ENCODE measurements around the gene RRN3. TPM values are rescaled to one million over a fixed set of nuclear protein-coding genes. Genes with fewer than 3 reads are reported as not detected.
"Not testable (repeated sequence)": the region's sequence is repeated elsewhere in the genome, so short reads cannot be mapped to it uniquely, and the experiment has no call there.

RRN3 gene
- total RNA-seq, 1 experiment from 2014 or later = 40.9 TPM

- H3K27ac ChIP-seq (ENCODE audit: insufficient read length, low read depth, low read length); H3K4ac ChIP-seq (ENCODE audit: low read depth, low read length); H3K14ac ChIP-seq (ENCODE audit: insufficient read depth, low read length); H2BK20ac ChIP-seq (ENCODE audit: low read depth, low read length, poor library complexity, severe bottlenecking); H3K23ac ChIP-seq (ENCODE audit: insufficient read length, low read depth, low read length); H3K27me3 Mint-ChIP-seq (ENCODE audit: low read depth); DNase-seq; H3K9me3 Mint-ChIP-seq; H3K18ac ChIP-seq (ENCODE audit: insufficient read length, low read depth, low read length); H3K79me1 ChIP-seq (ENCODE audit: insufficient read depth, low read depth, low read length, poor library complexity, severe bottlenecking); H2AK5ac ChIP-seq (ENCODE audit: insufficient read length, low read length); H3K4me1 ChIP-seq (ENCODE audit: insufficient read depth, low read length); H3K27me3 ChIP-seq (ENCODE audit: insufficient read depth, low read length); H3K36me3 Mint-ChIP-seq (ENCODE audit: insufficient read depth in 1 of 3, low read depth in 3 of 3); H4K20me1 ChIP-seq (ENCODE audit: control insufficient read depth, insufficient read depth, insufficient read length); H3K9me3 ChIP-seq (ENCODE audit: control insufficient read depth, low read depth, low read length); H4K8ac ChIP-seq (replicated peaks; ENCODE audit: insufficient read length, low read depth, low read length); H4K91ac ChIP-seq (ENCODE audit: insufficient read length, low read depth, low read length); H3K23me2 ChIP-seq (ENCODE audit: insufficient read length, low read depth, low read length, poor library complexity, severe bottlenecking); H3K56ac ChIP-seq (ENCODE audit: insufficient read length, low read depth, low read length); H3K9ac ChIP-seq (ENCODE audit: extremely low read depth, insufficient read length, low read length); H2BK120ac ChIP-seq (ENCODE audit: low read depth, low read length, poor library complexity, severe bottlenecking); H3K27ac Mint-ChIP-seq; H3K4me3 Mint-ChIP-seq; H2BK15ac ChIP-seq (ENCODE audit: low read depth, low read length); H4K5ac ChIP-seq (ENCODE audit: insufficient read length, low read depth, low read length); H2AFZ ChIP-seq (ENCODE audit: low read length); H2BK5ac ChIP-seq (ENCODE audit: insufficient read length, low read length); H3K4me2 ChIP-seq (ENCODE audit: insufficient read depth, insufficient read length, low read length); H2BK12ac ChIP-seq (ENCODE audit: insufficient read length, low read depth, low read length); H3T11ph ChIP-seq (ENCODE audit: low read length); H3K79me2 ChIP-seq (ENCODE audit: insufficient read depth, low read length); H3K4me1 Mint-ChIP-seq: not testable (repeated sequence)
- WGBS (ENCODE audit: extremely low coverage, insufficient read length, low lambda C conversion rate) = no CpG with 5 or more reads among the region's 5 CpGs
Measured at GRCh38 chr16:15100372-15100987, 6.4 kb upstream of the RRN3 start.

GRCh38 chr16:15099366-15099909 is 5.4 kb upstream of the RRN3 start:
- H3K36me3 Mint-ChIP-seq (ENCODE audit: insufficient read depth in 1 of 3, low read depth in 3 of 3); H3T11ph ChIP-seq (ENCODE audit: low read length); H2AK5ac ChIP-seq (ENCODE audit: insufficient read length, low read length); H2BK12ac ChIP-seq (ENCODE audit: insufficient read length, low read depth, low read length); H3K27me3 ChIP-seq (ENCODE audit: insufficient read depth, low read length); H4K5ac ChIP-seq (ENCODE audit: insufficient read length, low read depth, low read length); H3K4me1 Mint-ChIP-seq; H3K4ac ChIP-seq (ENCODE audit: low read depth, low read length); H4K20me1 ChIP-seq (ENCODE audit: control insufficient read depth, insufficient read depth, insufficient read length); H3K9ac ChIP-seq (ENCODE audit: extremely low read depth, insufficient read length, low read length); H3K9me3 ChIP-seq (ENCODE audit: control insufficient read depth, low read depth, low read length); H3K27ac Mint-ChIP-seq; H3K4me3 Mint-ChIP-seq; H3K4me2 ChIP-seq (ENCODE audit: insufficient read depth, insufficient read length, low read length); H2BK120ac ChIP-seq (ENCODE audit: low read depth, low read length, poor library complexity, severe bottlenecking); H3K27ac ChIP-seq (ENCODE audit: insufficient read length, low read depth, low read length); H3K79me2 ChIP-seq (ENCODE audit: insufficient read depth, low read length); H2BK20ac ChIP-seq (ENCODE audit: low read depth, low read length, poor library complexity, severe bottlenecking); H4K8ac ChIP-seq (replicated peaks; ENCODE audit: insufficient read length, low read depth, low read length); H3K14ac ChIP-seq (ENCODE audit: insufficient read depth, low read length); H3K4me1 ChIP-seq (ENCODE audit: insufficient read depth, low read length); H3K9me3 Mint-ChIP-seq; H2AFZ ChIP-seq (ENCODE audit: low read length); H3K23me2 ChIP-seq (ENCODE audit: insufficient read length, low read depth, low read length, poor library complexity, severe bottlenecking); H3K56ac ChIP-seq (ENCODE audit: insufficient read length, low read depth, low read length); H3K23ac ChIP-seq (ENCODE audit: insufficient read length, low read depth, low read length); H2BK5ac ChIP-seq (ENCODE audit: insufficient read length, low read length); H3K79me1 ChIP-seq (ENCODE audit: insufficient read depth, low read depth, low read length, poor library complexity, severe bottlenecking); H3K18ac ChIP-seq (ENCODE audit: insufficient read length, low read depth, low read length); DNase-seq; H4K91ac ChIP-seq (ENCODE audit: insufficient read length, low read depth, low read length); H3K27me3 Mint-ChIP-seq (ENCODE audit: low read depth); H2BK15ac ChIP-seq (ENCODE audit: low read depth, low read length): not testable (repeated sequence)
- no CpG with 5 or more reads among the region's 2 CpGs for WGBS (ENCODE audit: extremely low coverage, insufficient read length, low lambda C conversion rate)

Data from H9 (cell line).